Breast epithelium (tissue), 4 donors: ENCODE results near the gene PNMT. TPM values are rescaled to one million over a fixed set of nuclear protein-coding genes. Genes with fewer than 3 reads are reported as not detected.

ENCODE experiments used
- DNase-seq, 2 donors: peaks; one replicate each; pipeline ENCODE4 v3.0.0-alpha.2; 2019; ENCODE audit warnings: low spot score in 2 of 2
- H3K27ac ChIP-seq, 2 donors: fragments of 200-600 bp; sonication (generic) in 1 of 2; one replicate each; pipeline ENCODE4 v1.5.1; 2016 to 2019; ENCODE audit warnings: mild to moderate bottlenecking in 1 of 2
- H3K27me3 ChIP-seq, 2 donors: fragments of 200-600 bp; sonication (generic) in 1 of 2; one replicate each; pipeline versions ENCODE4 v1.5.1 to v1.6.0; 2017 to 2019; ENCODE audit warnings: control low read depth in 1 of 2, mild to moderate bottlenecking in 1 of 2
- H3K36me3 ChIP-seq: fragments of 200-600 bp; one replicate; pipeline ENCODE4 v1.5.1; 2019
- H3K4me1 ChIP-seq, 2 donors: fragments of 200-600 bp; sonication (generic); one replicate each; pipeline ENCODE4 v1.5.1; 2016 to 2019; ENCODE audit warnings: control low read depth in 1 of 2
- H3K4me3 ChIP-seq, 3 donors: fragments of 200-600 bp; sonication (generic); 1 replicate in 2 of 3; 2 replicates in 1 of 3; pipeline ENCODE4 v1.5.1; 2016 to 2019; ENCODE audit warnings: mild to moderate bottlenecking in 3 of 3, moderate library complexity in 2 of 3
- H3K9me3 ChIP-seq, 2 donors: fragments of 200-600 bp; sonication (generic) in 1 of 2; one replicate each; pipeline ENCODE4 v1.5.1; 2016 to 2019; ENCODE audit warnings: control low read depth in 1 of 2
- CTCF ChIP-seq, 3 donors: fragments of 450-650 bp; IDR thresholded peaks; one replicate each; pipeline ENCODE4 v1.5.1; 2016 to 2017; ENCODE audit warnings: antibody characterized with exemption in 3 of 3, mild to moderate bottlenecking in 3 of 3, moderate library complexity in 3 of 3
- POLR2A ChIP-seq: fragments of 450-650 bp; IDR thresholded peaks from one replicate; pipeline ENCODE4 v1.6.1; 2016; ENCODE audit warnings: antibody characterized with exemption, mild to moderate bottlenecking, moderate library complexity
- POLR2AphosphoS5 ChIP-seq, 3 donors: sonication (generic); formaldehyde crosslinking; IDR thresholded peaks; one replicate each; pipeline ENCODE4 v1.6.1; 2017; ENCODE audit warnings: antibody characterized with exemption in 3 of 3
- intact Hi-C: fragments of 100-400 bp; cut with DNase I; formaldehyde crosslinking; loops from one replicate; pipeline ENCODE4 v1.15.1; 2023; ENCODE audit warnings: low total_unique reads
- total RNA-seq, 3 donors: library from RNA; depleted of rRNA; stranded (reverse); fragments of >200 nt; gene quantifications; one replicate each; pipeline ENCODE4 v1.1.0, GENCODE V29; 2016

PNMT gene
- total RNA-seq, 3 donors from 2014 or later, result 1.6 to 9.5 (median 5.1) TPM

DNA sequence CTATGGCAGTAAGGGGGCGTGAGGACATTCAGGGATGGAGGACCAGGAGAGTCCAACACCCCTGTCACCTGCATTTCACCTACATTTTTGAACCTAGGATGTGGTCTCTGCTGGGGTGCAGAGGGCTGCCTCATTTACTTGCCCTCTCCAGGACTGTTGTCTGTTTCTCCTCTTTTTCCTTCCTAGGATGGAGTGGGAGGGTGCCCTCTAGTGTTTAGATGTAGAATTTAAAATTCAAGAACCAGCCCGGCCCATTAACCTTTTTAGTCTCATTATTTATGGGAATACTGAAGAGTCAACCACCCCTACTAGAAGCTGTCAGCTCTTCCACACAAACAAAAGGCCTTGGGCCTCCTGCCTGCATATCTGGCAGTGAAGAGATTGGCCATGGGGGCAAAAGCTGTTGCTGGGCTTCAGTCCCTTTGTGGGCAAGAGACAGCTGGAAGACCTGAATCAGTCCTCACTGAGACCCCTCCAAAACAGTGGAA is 33.8 kb upstream of the PNMT start:
- Histone ChIP-seq H3K27me3 (no peaks in the 10 kb centered on the region), H3K4me1 (peaks cover 10 to 12% of the 10 kb centered on the region in 2 donors), H3K4me3 (no peak overlapping the region), H3K9me3 (no peaks in the 10 kb centered on the region), H3K36me3 (no peaks in the 10 kb centered on the region), H3K27ac (peak overlapping the region; percentile 28 to 91)
- DNase-seq, result no peak
- intact Hi-C loops, result no loop called here
- peak; percentile 69 to 80 (median 71) for TF ChIP-seq CTCF (IDR thresholded peaks at IDR 0.05)
- no peak for TF ChIP-seq POLR2AphosphoS5 (IDR thresholded peaks at IDR 0.05)

- intact Hi-C loops, result no loop called here
- H3K27me3 ChIP-seq, result no peaks in the 10 kb centered on the region
- peaks cover 10 to 12% of the 10 kb centered on the region in 2 donors for H3K4me1 ChIP-seq
- H3K27ac ChIP-seq, result peak overlapping the region; percentile 86 to 92
- H3K9me3 ChIP-seq, result no peaks in the 10 kb centered on the region
- no peaks in the 10 kb centered on the region for H3K36me3 ChIP-seq
- H3K4me3 ChIP-seq, result peak overlapping the region in 1 of 3 donors; percentile 74
- DNase-seq, result no peak
- TF ChIP-seq CTCF (IDR thresholded peaks at IDR 0.05) (no peak), POLR2AphosphoS5 (IDR thresholded peaks at IDR 0.05) (no peak), POLR2A (no peak)
Measured at GRCh38 chr17:39635614-39636176, 32.6 kb upstream of the PNMT start.

- Histone ChIP-seq H3K4me1 (peaks cover 11 to 12% of the 10 kb centered on the region in 2 donors), H3K36me3 (no peaks in the 10 kb centered on the region), H3K9me3 (no peaks in the 10 kb centered on the region), H3K27me3 (no peaks in the 10 kb centered on the region), H3K27ac (peak overlapping the region; percentile 86 to 92), H3K4me3 (peak overlapping the region; percentile 74 to 92 (median 76))
- intact Hi-C loops, result no loop called here
- TF ChIP-seq CTCF (IDR thresholded peaks at IDR 0.05), result no peak
- no peak for TF ChIP-seq POLR2AphosphoS5 (IDR thresholded peaks at IDR 0.05)
- no peak for TF ChIP-seq POLR2A
- no peak for DNase-seq
Measured at GRCh38 chr17:39636587-39636926, 31.7 kb upstream of the PNMT start.

DNA sequence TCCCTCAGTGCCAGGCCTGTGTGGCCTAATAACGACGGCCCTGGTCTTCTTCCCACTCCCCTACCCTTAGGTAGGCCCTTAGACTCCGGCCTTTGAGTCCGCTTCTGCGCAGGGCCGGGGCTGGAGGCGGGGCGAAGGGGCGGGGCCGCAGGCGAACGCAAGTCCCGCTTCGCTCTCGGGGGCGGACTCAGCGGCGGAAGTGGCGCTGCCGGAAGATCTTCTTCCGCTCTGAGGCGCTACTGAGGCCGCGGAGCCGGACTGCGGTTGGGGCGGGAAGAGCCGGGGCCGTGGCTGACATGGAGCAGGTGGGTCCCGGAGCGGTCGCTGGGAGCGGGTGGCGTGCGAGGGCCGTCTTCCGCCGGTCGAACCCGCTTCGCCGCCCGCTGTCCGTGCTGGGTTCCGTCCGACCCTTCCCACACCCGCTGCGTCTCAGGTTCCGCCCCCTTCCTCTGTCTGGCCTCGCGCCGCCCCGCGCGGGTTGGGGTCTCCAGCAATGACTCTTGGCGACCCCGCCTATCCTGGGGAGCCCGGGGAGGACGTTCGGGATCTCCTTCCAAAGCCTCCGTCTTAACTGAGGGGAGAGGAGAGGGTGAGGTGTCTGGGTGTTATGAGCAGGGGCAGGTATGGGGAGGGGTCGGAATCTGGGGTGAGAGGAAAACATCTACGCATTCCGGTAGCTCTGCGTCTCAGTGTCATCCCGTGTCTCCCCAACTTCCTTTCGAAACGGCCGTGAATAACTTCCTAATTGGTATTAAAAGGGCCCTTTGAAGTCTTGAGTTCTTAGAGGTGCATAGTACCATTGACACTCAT is 31.1 kb upstream of the PNMT start, which contains the start of gene STARD3:
TSS of gene STARD3 (plus strand) at position 218 of the 810 bp plus-strand sequence. CDS start 16,388 bp downstream, outside the sequence.
- TF ChIP-seq CTCF (IDR thresholded peaks at IDR 0.05) (peak in 2 of 3 donors; percentile 9 to 17), POLR2AphosphoS5 (IDR thresholded peaks at IDR 0.05) (peak; percentile 65 to 83 (median 66)), POLR2A (peak; percentile 33)
- Histone ChIP-seq H3K27me3 (no peaks in the 10 kb centered on the region), H3K4me3 (peak within 1 kb of the TSS; percentile 74 to 92 (median 76)), H3K27ac (peak within 1 kb of the TSS; percentile 86 to 92), H3K36me3 (no peaks in the 10 kb centered on the region), H3K9me3 (no peaks in the 10 kb centered on the region), H3K4me1 (peaks cover 12 to 16% of the 10 kb centered on the region in 2 donors)
- DNase-seq, result peak; percentile 88 to 94
- intact Hi-C loops, result no loop called here

DNA sequence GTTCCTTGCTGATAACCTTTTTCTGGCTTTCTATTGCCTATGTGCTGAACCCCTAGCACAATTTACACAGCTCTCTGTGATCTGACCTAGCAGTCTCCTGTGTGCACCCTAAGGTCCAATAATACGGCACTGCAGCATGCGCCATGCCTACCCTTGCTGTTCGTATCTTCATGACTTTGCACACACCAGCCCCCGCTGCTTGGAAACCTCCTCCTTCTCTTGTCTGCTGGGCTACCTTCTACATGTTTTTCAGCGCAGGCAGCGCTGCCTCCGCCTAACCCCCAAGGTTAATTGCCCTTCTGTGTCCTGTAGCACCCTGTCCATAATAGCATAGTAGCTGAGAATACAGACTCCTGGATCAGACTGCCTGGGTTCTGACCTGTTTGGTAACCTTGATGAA is 29.9 kb upstream of the PNMT start:
- H3K27ac ChIP-seq, result no peak overlapping the region
- H3K4me1 ChIP-seq, result peaks cover 12 to 17% of the 10 kb centered on the region in 2 donors
- intact Hi-C loops, result no loop called here
- H3K27me3 ChIP-seq, result no peaks in the 10 kb centered on the region
- peak overlapping the region; percentile 74 to 92 (median 76) for H3K4me3 ChIP-seq
- DNase-seq, result no peak
- H3K36me3 ChIP-seq, result no peaks in the 10 kb centered on the region
- TF ChIP-seq POLR2AphosphoS5 (IDR thresholded peaks at IDR 0.05) (no peak), POLR2A (no peak), CTCF (IDR thresholded peaks at IDR 0.05) (no peak)
- H3K9me3 ChIP-seq, result no peaks in the 10 kb centered on the region
